ENCODE measurements around the gene MFAP5.
"Not testable (repeated sequence)": the region's sequence is repeated elsewhere in the genome, so short reads cannot be mapped to it uniquely, and the experiment has no call there.

MFAP5 gene

DNA sequence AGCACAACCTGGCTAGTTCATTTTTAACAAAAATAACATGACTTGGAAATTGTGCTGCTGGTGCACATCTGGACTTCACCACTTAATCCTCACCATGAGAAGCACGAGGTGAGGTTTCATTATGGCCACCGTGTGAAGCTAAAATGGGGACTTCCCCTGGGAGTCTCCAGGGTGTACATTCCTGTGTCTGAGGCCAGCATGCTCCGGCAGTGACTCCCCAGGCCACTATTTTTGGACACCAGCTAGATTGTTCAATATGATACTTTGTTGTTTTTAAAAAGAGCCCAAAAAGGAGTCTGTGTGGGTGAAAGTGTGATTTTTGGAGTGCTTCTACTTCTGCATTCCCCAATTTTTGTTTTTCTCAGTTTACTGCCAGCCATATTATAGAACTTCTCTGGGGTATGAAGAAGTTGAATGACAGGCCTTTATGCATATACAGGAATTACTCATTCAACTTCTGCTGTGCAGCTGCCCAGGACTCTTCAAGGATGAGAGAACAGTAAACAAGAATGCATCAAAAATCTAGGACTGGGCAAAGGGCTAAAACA lies 33.1 kb downstream of the MFAP5 start:
- no peak for DNase-seq

DNA sequence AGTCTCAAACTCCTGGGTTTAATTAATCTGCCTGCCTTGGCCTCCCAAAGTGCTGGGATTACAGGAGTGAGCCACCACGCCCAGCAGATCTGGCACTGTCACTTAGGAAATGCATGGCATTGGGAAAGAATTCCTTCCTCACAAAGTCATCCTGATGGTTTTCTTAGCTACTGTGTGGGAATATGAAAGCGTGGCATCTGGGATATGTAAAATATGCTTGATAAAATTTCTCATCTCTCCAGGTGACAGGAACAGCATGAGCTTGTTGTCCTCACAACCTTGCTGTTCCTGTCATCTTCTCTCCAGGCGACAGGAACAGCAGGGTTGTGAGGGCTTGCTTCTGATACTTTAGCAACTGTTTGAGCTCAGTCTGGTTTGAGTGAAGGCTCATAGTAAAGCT lies 33.9 kb downstream of the MFAP5 start:
- no peak for DNase-seq

DNA sequence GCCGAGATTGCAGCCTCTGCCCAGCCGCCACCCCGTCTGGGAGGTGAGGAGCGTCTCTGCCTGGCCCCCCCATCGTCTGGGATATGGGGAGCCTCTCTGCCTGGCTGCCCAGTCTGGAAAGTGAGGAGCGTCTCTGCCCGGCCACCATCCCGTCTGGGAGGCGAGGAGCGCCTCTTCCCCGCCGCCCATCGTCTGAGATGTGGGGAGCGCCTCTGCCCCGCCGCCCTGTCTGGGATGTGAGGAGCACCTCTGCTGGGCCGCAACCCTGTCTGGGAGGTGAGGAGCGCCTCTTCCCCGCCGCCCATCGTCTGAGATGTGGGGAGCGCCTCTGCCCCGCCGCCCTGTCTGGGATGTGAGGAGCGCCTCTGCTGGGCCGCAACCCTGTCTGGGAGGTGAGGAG lies 37.9 kb downstream of the MFAP5 start:
- not testable (repeated sequence) for DNase-seq

DNA sequence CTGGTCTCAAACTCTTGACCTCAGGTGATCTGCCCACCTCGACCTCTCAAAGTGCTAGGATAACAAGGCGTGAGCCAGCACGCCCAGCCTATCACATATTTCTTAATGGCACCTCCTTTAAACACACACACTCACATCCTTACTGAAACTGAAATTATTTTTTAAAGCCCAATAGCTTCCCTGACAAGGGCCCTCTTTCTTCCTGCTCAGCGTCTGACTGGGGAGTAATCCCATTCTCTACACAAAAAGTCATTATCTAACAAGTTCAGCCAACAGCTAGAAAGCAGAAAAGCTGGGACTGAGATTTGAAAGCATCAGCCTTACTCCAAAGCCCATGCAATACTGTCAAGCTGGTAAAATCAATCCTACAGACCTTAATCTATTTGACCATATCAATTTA lies 40.0 kb downstream of the MFAP5 start:
- DNase-seq, result no peak

DNA sequence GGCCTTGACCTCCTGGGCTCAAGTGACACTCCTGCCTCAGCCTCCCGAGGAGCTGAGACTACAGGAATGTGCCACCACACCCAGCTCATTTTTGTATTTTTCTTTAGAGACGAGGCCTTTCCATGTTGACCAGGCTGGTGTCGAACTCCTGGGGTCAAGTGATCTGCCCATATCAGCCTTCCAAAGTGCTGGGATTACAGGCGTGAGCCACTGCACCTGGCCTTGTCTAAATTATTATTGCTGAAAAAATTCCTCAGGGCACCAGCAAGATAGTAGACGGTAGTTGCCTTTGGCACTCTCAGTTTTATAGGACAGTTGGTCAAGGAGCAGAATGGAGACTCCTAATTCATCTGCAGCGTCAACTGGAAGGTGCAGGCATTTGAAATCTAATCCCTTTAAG lies 47.4 kb downstream of the MFAP5 start:
- no peak for DNase-seq

DNA sequence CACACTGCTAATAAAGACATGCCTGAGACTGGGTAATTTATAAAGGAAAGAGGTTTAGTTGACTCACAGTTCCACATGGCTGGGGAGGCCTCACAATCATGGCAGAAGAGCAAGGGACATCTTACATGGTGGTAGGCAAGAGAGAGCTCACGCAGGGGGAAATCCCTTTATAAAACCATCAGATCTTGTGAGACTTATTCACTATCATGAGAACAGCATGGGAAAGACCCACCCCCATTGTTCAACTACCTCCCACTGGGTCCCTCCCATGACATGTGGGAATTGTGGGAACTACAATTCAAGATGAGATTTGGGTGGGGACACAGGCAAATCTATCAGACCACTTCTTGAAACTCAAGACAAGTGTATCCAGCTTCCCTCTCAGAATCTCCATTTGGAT lies 48.7 kb downstream of the MFAP5 start:
- not testable (repeated sequence) for DNase-seq

DNA sequence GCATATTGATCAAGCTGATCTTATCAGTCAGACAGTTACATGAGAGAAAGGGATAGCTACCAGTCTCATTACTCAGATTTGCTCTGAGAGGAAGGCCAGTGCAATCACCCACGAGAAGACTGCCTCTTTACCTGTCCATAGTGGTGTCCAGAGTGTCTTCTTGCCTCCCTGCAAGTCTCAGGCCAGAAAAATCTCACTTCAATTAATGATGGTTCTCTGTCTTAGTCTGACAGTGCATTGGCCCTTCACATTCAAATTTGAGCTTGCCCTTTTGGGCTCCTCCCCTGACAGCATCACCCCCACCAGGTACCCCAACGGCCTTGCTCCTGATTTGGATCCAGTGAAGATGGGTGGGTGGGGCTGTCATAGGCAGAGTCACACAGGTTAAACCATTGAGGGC lies 50.0 kb downstream of the MFAP5 start, which contains the start of gene AICDA:
TSS of gene AICDA (minus strand) at position 231 of the 400 bp plus-strand sequence. CDS start at position 139, 92 bp downstream.
- DNase-seq, result no peak

DNA sequence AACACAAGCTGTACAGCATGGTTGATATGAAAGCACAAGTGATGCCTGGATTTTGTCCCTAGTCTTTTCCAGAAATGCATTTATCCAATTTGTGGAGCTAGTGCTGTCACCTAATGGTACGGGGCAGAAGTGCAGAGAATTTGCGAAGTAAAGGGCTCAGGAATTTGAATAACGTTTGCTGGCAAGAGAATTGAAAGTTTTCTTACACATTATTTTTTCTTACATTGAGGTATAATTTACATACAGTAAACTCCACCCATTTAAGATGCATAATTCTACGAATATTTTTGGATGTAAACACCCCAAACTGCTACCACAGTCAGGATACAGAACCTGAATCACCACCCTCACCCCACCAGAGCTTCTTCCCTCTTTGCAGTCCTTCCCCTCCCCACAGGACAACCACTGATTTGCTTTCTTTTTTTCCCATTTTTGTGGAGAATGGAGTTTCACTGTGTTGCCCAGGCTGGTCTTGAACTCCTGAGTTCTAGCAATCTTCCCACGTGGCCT lies 53.5 kb downstream of the MFAP5 start:
- DNase-seq, result peak in 13 of 51 donors; percentile 1 to 28 (median 5)

DNA sequence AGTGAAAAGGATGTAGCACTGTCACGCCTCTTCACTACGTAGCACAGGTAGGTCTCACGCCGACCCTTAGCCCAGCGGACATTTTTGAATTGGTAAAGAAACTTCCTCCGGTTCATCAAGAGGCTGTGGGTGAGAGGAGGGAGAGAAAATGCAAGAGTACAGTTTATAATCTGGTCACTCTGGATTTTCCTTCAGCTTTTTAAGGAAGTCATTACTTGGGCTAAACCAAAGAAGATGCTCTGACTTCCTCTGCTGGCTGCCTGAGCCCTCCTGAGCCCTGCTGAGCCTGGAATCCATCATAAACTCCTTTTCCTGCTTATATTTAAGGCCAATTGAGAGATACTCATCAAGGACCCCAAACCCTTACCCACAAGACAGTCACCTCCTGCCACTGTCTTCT lies 55.7 kb downstream of the MFAP5 start:
- no peak for DNase-seq

DNA sequence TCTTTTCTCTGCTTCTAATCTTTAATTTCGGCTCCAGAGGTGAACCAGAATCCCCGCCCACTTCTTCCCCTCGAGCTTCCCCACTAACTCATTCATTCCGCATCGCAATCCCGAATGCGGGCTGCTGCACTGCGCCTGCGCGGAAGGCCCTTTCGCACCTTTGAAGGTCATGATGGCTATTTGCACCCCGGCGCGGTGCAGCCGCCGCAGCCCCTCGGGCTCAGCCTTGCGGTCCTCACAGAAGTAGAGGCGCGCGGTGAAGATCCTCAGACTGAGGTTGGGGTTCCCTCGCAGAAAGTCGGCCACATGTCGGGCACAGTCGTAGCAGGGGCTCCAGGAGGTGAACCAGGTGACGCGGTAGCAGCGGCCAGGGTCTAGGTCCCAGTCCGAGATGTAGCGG lies 57.6 kb downstream of the MFAP5 start:
- no peak for DNase-seq

DNA sequence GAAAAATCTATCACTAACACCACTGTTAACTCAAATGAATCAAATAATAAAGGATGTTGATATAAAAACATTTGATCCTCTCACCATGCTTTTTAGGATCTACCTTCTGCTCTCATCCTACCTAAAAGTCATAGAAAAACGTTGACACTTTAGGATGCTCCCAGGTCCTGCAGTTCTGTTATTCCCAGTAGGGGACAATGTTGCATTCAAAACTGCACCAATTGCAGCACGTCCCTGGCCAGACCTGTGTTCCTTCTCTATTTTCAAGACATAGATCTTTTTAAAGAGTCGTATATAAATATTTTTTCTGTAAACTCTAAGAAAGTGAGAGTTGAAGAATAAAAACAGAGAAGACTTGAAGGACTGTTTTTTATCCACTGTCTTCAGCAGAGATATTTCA lies 58.8 kb downstream of the MFAP5 start:
- no peak for DNase-seq

DNA sequence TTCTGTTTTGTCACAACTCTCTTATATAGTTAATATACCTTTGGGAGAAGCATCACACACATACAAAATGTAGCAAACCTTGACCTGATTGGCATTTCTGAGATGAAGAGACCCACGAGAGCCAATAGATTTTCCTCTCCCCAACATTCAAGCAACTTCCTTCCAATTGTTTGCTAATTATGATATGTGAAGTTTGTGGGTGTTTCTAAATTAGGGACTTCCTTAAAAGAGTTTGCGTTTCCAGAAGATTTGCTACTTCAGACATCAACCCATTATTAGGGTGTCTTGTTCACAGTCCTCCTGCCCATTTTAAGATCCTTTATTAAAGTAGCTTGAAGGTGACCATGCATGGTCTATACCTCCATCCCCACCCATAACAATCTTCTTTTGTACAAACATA lies 59.3 kb downstream of the MFAP5 start:
- no peak for DNase-seq

DNA sequence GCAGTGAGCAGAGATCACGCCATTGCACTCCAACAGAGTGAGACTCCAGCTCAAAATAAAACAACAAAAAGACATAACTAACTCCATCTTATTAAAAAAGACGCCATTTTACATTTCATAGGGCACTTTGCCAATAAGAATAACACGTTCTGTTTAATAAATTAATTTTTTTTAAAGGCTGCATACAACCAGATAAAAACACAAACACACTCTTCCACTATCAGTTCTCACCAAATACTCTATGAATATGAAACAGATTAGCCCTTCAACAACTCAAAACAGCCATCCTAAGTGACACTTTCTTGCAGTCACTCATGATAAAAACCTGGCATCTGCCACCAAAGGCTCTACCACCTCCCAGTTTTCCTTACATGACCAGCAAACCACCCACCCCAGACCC lies 66.1 kb downstream of the MFAP5 start:
- DNase-seq, result no peak

Data from hypothalamus (tissue), 51 donors.